K562 (cell line): Measurements from ENCODE around the gene RDH16.

ENCODE experiments used
- ETV6 ChIP-seq, 3 experiments: fragments of 150-350 bp in 1 of 3; sonication (generic) in 1 of 3; formaldehyde crosslinking in 1 of 3; IDR thresholded peaks; 2 replicates each; pipeline versions ENCODE4 v1.6.1 to v1.8.0; 2014 to 2022; ENCODE audit warnings: borderline replicate concordance in 2 of 3, low read depth in 2 of 3, antibody characterized with exemption in 1 of 3, low read length in 1 of 3, mild to moderate bottlenecking in 1 of 3, missing genetic modification reagents in 1 of 3
- FOXA1 ChIP-seq: fragments of 450-650 bp; IDR thresholded peaks from 2 replicates; pipeline ENCODE4 v1.6.1; 2016; ENCODE audit warnings: mild to moderate bottlenecking, borderline replicate concordance
- KLF16 ChIP-seq: IDR thresholded peaks from 2 replicates; pipeline ENCODE4 v1.6.1; 2016; ENCODE audit warnings: antibody characterized with exemption
- KLF6 ChIP-seq: fragments of 250-450 bp; sonication (Bioruptor Pico); IDR thresholded peaks from 2 replicates; pipeline ENCODE4 v1.4.0; 2020; ENCODE audit warnings: mild to moderate bottlenecking, moderate library complexity, borderline replicate concordance
- TRIM28 ChIP-seq: fragments of 450-650 bp; IDR thresholded peaks from 2 replicates; pipeline ENCODE4 v1.6.1; 2017
- ZKSCAN8 ChIP-seq: fragments of 200-800 bp; sonication (Bioruptor generic); IDR thresholded peaks from 2 replicates; pipeline ENCODE4 v1.6.1; 2016; ENCODE audit warnings: missing genetic modification characterization, missing compliant biosample characterization
- ZNF589 ChIP-seq: fragments of 200-800 bp; sonication (Bioruptor generic); IDR thresholded peaks from 2 replicates; pipeline ENCODE4 v1.6.1; 2016; ENCODE audit warnings: low read depth, missing genetic modification characterization, missing compliant biosample characterization
- TF ChIP-seq, protein P1 (sequence below): fragments of 450-650 bp; IDR thresholded peaks from 2 replicates; pipeline ENCODE4 v1.6.1; 2016; ENCODE audit warnings: antibody characterized with exemption
- TF ChIP-seq, protein P2 (sequence below): fragments of 450-650 bp; IDR thresholded peaks from 2 replicates; pipeline ENCODE4 v1.6.1; 2017; ENCODE audit warnings: mild to moderate bottlenecking, moderate library complexity
- TF ChIP-seq, protein P3 (sequence below): sonication (generic); formaldehyde crosslinking; IDR thresholded peaks from 2 replicates; pipeline ENCODE4 v1.8.0; 2023; ENCODE audit warnings: missing genetic modification reagents, mild to moderate bottlenecking, borderline replicate concordance
- TF ChIP-seq, protein P4 (sequence below), 3 experiments: IDR thresholded peaks in 2 of 3; conservative IDR thresholded peaks in 1 of 3; 2 replicates each; pipeline ENCODE4 v1.5.1; 2011 to 2012; ENCODE audit warnings: low read length in 3 of 3, mild to moderate bottlenecking in 3 of 3, control low read depth in 2 of 3, improper control_type of control experiment in 1 of 3, inconsistent platforms in 1 of 3, low read depth in 1 of 3, mixed read lengths in 1 of 3, moderate library complexity in 1 of 3; ENCODE audit not compliant: insufficient read depth in 2 of 3

DNA sequence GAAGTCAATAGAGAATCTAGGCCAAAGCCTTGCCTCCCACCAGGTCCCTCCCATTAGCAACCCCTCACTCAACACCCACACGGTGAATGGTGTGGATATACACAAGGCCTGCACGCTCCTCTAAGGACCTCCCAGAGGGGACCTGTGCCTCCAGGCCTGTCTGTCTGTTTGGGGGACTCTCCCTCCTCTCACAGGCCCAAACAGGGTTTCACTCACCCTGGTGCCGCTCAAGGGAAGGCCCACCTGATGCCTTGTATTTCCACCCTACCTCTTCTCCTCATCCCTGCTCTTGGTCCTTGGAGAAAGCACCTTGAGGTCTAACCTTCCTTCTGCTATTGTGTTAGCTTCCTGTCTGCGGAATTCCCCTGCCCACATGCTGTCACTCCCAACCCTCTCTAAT is 27.6 kb downstream of the RDH16 start:
- TF ChIP-seq ETV6 (IDR thresholded peaks at IDR 0.05; ENCODE audit: borderline replicate concordance in 1 of 2, low read depth in 2 of 2, low read length in 1 of 2) (no peak), ETV6 (CRISPR knock-in tag; IDR thresholded peaks at IDR 0.05; ENCODE audit: borderline replicate concordance) (no peak), KLF16 (no peak), KLF6 (CRISPR knock-in tag) (no peak), ZNF589 (CRISPR knock-in tag) (no peak), ZKSCAN8 (no peak), FOXA1 (no peak), TRIM28 (no peak)
- TF ChIP-seq, protein P1, sequence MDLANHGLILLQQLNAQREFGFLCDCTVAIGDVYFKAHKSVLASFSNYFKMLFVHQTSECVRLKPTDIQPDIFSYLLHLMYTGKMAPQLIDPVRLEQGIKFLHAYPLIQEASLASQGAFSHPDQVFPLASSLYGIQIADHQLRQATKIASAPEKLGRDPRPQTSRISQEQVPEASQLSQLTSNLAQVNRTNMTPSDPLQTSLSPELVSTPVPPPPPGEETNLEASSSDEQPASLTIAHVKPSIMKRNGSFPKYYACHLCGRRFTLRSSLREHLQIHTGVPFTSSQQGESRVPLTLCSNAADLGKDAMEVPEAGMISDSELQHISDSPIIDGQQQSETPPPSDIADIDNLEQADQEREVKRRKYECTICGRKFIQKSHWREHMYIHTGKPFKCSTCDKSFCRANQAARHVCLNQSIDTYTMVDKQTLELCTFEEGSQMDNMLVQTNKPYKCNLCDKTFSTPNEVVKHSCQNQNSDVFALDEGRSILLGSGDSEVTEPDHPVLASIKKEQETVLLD, result no peak
- TF ChIP-seq, protein P2, sequence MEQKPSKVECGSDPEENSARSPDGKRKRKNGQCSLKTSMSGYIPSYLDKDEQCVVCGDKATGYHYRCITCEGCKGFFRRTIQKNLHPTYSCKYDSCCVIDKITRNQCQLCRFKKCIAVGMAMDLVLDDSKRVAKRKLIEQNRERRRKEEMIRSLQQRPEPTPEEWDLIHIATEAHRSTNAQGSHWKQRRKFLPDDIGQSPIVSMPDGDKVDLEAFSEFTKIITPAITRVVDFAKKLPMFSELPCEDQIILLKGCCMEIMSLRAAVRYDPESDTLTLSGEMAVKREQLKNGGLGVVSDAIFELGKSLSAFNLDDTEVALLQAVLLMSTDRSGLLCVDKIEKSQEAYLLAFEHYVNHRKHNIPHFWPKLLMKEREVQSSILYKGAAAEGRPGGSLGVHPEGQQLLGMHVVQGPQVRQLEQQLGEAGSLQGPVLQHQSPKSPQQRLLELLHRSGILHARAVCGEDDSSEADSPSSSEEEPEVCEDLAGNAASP, result no peak
- TF ChIP-seq, protein P3, sequence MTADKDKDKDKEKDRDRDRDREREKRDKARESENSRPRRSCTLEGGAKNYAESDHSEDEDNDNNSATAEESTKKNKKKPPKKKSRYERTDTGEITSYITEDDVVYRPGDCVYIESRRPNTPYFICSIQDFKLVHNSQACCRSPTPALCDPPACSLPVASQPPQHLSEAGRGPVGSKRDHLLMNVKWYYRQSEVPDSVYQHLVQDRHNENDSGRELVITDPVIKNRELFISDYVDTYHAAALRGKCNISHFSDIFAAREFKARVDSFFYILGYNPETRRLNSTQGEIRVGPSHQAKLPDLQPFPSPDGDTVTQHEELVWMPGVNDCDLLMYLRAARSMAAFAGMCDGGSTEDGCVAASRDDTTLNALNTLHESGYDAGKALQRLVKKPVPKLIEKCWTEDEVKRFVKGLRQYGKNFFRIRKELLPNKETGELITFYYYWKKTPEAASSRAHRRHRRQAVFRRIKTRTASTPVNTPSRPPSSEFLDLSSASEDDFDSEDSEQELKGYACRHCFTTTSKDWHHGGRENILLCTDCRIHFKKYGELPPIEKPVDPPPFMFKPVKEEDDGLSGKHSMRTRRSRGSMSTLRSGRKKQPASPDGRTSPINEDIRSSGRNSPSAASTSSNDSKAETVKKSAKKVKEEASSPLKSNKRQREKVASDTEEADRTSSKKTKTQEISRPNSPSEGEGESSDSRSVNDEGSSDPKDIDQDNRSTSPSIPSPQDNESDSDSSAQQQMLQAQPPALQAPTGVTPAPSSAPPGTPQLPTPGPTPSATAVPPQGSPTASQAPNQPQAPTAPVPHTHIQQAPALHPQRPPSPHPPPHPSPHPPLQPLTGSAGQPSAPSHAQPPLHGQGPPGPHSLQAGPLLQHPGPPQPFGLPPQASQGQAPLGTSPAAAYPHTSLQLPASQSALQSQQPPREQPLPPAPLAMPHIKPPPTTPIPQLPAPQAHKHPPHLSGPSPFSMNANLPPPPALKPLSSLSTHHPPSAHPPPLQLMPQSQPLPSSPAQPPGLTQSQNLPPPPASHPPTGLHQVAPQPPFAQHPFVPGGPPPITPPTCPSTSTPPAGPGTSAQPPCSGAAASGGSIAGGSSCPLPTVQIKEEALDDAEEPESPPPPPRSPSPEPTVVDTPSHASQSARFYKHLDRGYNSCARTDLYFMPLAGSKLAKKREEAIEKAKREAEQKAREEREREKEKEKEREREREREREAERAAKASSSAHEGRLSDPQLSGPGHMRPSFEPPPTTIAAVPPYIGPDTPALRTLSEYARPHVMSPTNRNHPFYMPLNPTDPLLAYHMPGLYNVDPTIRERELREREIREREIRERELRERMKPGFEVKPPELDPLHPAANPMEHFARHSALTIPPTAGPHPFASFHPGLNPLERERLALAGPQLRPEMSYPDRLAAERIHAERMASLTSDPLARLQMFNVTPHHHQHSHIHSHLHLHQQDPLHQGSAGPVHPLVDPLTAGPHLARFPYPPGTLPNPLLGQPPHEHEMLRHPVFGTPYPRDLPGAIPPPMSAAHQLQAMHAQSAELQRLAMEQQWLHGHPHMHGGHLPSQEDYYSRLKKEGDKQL (CRISPR knock-in tag), result no peak
- TF ChIP-seq, protein P4, sequence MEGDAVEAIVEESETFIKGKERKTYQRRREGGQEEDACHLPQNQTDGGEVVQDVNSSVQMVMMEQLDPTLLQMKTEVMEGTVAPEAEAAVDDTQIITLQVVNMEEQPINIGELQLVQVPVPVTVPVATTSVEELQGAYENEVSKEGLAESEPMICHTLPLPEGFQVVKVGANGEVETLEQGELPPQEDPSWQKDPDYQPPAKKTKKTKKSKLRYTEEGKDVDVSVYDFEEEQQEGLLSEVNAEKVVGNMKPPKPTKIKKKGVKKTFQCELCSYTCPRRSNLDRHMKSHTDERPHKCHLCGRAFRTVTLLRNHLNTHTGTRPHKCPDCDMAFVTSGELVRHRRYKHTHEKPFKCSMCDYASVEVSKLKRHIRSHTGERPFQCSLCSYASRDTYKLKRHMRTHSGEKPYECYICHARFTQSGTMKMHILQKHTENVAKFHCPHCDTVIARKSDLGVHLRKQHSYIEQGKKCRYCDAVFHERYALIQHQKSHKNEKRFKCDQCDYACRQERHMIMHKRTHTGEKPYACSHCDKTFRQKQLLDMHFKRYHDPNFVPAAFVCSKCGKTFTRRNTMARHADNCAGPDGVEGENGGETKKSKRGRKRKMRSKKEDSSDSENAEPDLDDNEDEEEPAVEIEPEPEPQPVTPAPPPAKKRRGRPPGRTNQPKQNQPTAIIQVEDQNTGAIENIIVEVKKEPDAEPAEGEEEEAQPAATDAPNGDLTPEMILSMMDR (IDR thresholded peaks at IDR 0.05 in 2 of 3, conservative IDR thresholded peaks at IDR 0.05 in 1 of 3; ENCODE audit: insufficient read depth in 2 of 3, low read depth in 1 of 3, low read length in 3 of 3), result no peak
